Upper lobe of left lung (tissue), 6 donors: ENCODE data around the gene LOC128125822.

Source experiments
- ATAC-seq, 2 donors: fragments of 200-7000 bp; cut with Tn5 transposase; one replicate each; pipeline ENCODE4 v1.9.1; 2022; ENCODE audit warnings: mild to moderate bottlenecking in 2 of 2, moderate library complexity in 2 of 2; ENCODE audit not compliant: low FRiP score in 2 of 2
- DNase-seq, 2 donors: peaks; one replicate each; pipeline ENCODE4 v3.0.0-alpha.2; 2019 to 2020
- H3K27ac ChIP-seq, 4 donors: fragments of 200-600 bp; sonication (generic); one replicate each; pipeline ENCODE4 v1.5.1; 2016 to 2019
- H3K27me3 ChIP-seq, 4 donors: fragments of 200-600 bp; sonication (generic); one replicate each; pipeline ENCODE4 v1.5.1; 2017 to 2019
- H3K36me3 ChIP-seq, 4 donors: fragments of 200-600 bp; sonication (generic); one replicate each; pipeline ENCODE4 v1.5.1; 2016 to 2019
- H3K4me1 ChIP-seq, 4 donors: fragments of 200-600 bp; sonication (generic); one replicate each; pipeline ENCODE4 v1.5.1; 2018 to 2019
- H3K4me3 ChIP-seq, 4 donors: fragments of 200-600 bp; sonication (generic); one replicate each; pipeline ENCODE4 v1.5.1; 2017 to 2019; ENCODE audit warnings: mild to moderate bottlenecking in 2 of 4, moderate library complexity in 1 of 4
- H3K9me3 ChIP-seq, 4 donors: fragments of 200-600 bp; sonication (generic); one replicate each; pipeline ENCODE4 v1.5.1; 2018 to 2019
- EP300 ChIP-seq, 4 donors: sonication (generic); formaldehyde crosslinking; IDR thresholded peaks; one replicate each; pipeline ENCODE4 v1.5.1; 2017; ENCODE audit warnings: antibody characterized with exemption in 4 of 4, control low read depth in 2 of 4
- POLR2A ChIP-seq, 4 donors: fragments of 450-650 bp; IDR thresholded peaks; one replicate each; pipeline ENCODE4 v1.5.1; 2016 to 2017; ENCODE audit warnings: antibody characterized with exemption in 4 of 4, mild to moderate bottlenecking in 2 of 4
- POLR2AphosphoS5 ChIP-seq, 2 donors: sonication (generic); formaldehyde crosslinking; IDR thresholded peaks; one replicate each; pipeline ENCODE4 v1.5.1; 2017; ENCODE audit warnings: antibody characterized with exemption in 2 of 2
- WGBS, 2 donors: methylation state at CpG; one replicate each; pipeline ENCODE4 v1.1.5; 2017 to 2018; 5-methylcytosine and 5-hydroxymethylcytosine counted together
- TF ChIP-seq, protein P1 (sequence below), 6 experiments: fragments of 450-650 bp in 4 of 6; fragments of 200-600 bp in 2 of 6; sonication (generic) in 2 of 6; IDR thresholded peaks; one replicate each; pipeline ENCODE4 v1.5.1; 2016 to 2019; ENCODE audit warnings: antibody characterized with exemption in 6 of 6
- donor health status: DM: no; HTN: no; CAD: no; lungs with moderate emphysema.
- donor health status: DM: no; HTN: yes; CAD: no; lungs with severe emphysema.

Gene LOC128125822

DNA sequence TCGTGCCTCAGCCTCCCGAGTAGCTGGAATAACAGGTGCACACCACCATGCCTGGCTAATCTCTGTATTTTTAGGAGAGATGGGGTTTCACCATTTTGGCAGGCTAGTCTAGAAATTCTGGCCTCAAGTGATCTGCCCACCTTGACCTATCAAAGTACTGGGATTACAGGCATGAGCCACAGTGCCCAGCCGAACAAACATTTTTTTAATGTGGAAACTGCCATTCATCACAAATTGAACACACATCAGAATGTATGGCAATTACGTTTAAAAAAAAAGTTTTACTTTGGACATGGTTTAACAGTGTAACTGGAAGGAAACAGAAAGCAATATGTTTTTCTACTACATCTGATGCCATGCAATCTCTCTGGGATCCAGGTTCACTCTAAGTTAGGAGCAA is 38.3 kb upstream of the LOC128125822 start:
- no peak overlapping the region for H3K4me3 ChIP-seq
- 89 to 98% methylated on average over 4 of the region's 4 CpGs for WGBS, 2 donors
- ATAC-seq = no peak

DNA sequence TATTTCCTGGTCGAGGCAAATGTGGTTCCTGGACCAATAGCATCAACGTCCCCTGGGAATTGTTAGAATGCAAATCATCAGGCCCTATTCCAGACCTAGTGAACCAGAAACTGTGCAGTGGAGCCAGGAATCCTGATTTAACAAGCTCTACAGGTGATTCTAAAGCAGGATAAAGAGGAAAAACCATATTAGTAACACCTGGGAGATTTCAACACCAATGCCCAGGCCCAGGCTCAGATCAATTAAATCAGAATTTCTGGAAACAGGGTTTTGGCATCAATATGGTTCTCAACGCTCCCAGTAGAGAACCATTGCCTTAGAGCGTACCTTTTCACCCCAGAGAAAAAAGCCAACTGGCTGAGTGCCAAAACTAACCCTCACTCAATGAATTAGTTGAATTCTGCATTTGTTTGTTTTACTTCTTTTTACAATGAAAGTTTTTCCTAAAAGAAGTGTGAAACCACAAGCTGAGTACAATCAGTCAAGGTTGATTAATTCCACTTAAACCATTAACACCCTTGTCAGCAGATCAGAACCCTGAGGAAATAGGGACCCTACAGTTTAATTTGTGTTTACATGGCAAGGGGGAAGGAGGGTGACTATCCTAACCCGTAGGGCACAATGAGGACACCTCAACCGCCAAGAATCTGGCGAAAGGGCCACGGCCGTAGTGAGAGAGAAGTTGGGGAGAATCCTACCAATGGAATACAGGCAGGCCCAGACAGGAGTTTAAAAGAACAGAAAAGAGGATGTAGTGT is 34.9 kb upstream of the LOC128125822 start:
- ATAC-seq = no peak
- WGBS, 2 donors = 41 to 64% methylated on average over 9 of the region's 9 CpGs
- Histone ChIP-seq H3K4me3 (no peak overlapping the region), H3K4me1 (no peaks in the 10 kb centered on the region), H3K27me3 (no peaks in the 10 kb centered on the region), H3K9me3 (no peaks in the 10 kb centered on the region), H3K27ac (no peak overlapping the region), H3K36me3 (no peaks in the 10 kb centered on the region)
- TF ChIP-seq POLR2A (IDR thresholded peaks at IDR 0.05) (no peak), EP300 (IDR thresholded peaks at IDR 0.05) (no peak)
- no peak for DNase-seq

More for the DNA sequence above, 38.3 kb upstream of the LOC128125822 start:
- no peak overlapping the region for H3K27ac ChIP-seq
- no peak for DNase-seq
- H3K27me3 ChIP-seq = no peaks in the 10 kb centered on the region
- H3K9me3 ChIP-seq = no peaks in the 10 kb centered on the region
- no peaks in the 10 kb centered on the region for H3K36me3 ChIP-seq
- TF ChIP-seq POLR2A (IDR thresholded peaks at IDR 0.05) (no peak), POLR2AphosphoS5 (IDR thresholded peaks at IDR 0.05) (no peak), EP300 (IDR thresholded peaks at IDR 0.05) (no peak)
- TF ChIP-seq, protein P1, sequence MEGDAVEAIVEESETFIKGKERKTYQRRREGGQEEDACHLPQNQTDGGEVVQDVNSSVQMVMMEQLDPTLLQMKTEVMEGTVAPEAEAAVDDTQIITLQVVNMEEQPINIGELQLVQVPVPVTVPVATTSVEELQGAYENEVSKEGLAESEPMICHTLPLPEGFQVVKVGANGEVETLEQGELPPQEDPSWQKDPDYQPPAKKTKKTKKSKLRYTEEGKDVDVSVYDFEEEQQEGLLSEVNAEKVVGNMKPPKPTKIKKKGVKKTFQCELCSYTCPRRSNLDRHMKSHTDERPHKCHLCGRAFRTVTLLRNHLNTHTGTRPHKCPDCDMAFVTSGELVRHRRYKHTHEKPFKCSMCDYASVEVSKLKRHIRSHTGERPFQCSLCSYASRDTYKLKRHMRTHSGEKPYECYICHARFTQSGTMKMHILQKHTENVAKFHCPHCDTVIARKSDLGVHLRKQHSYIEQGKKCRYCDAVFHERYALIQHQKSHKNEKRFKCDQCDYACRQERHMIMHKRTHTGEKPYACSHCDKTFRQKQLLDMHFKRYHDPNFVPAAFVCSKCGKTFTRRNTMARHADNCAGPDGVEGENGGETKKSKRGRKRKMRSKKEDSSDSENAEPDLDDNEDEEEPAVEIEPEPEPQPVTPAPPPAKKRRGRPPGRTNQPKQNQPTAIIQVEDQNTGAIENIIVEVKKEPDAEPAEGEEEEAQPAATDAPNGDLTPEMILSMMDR (IDR thresholded peaks at IDR 0.05) = no peak
- peaks cover 0 to 3% (median 0%) of the 10 kb centered on the region in 4 donors for H3K4me1 ChIP-seq

DNA sequence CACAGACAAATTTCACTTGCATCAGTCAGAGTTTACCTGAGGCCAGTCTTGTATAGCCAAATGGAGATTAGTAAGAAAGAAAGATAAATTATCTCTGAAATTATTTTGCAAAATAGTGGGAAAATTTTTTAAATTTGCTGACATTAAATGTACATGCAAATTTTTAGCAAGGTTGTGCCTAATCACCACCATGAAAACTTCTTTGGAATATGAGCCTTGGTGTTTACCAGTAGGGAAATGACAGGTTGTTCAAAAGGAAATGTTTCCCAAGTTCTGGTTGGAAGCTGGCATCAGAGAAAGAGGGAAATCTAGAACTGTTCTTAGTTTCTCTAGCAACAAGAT is 34.4 kb upstream of the LOC128125822 start:
- TF ChIP-seq POLR2AphosphoS5 (IDR thresholded peaks at IDR 0.05) = no peak
- TF ChIP-seq EP300 (IDR thresholded peaks at IDR 0.05) = no peak
- TF ChIP-seq, protein P1 (IDR thresholded peaks at IDR 0.05) = no peak
- no peak for TF ChIP-seq POLR2A (IDR thresholded peaks at IDR 0.05)
- ATAC-seq = no peak
- Histone ChIP-seq H3K36me3 (no peaks in the 10 kb centered on the region), H3K9me3 (no peaks in the 10 kb centered on the region), H3K27me3 (no peaks in the 10 kb centered on the region), H3K27ac (no peak overlapping the region), H3K4me3 (no peak overlapping the region), H3K4me1 (no peaks in the 10 kb centered on the region)
- DNase-seq = no peak

DNA sequence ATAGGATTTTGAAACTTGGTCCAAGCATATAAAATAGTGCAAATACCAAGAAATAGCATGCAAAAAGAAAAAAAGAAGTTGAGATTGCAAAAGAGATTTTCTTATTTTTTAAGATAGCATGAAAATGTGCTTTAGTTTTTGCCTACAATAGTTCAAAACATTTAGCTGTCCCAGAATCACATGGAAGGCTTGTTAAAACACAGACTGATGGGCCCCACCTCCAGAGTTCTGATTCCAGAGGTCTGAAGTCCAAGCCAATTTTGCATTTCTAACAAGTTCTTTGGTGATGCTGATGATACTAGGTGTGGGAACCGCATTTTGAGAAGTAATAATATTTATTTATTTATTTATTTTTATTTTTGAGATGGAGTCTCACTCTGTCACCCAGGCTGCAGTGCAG is 33.7 kb upstream of the LOC128125822 start:
- Histone ChIP-seq H3K4me1 (no peaks in the 10 kb centered on the region), H3K27me3 (no peaks in the 10 kb centered on the region), H3K36me3 (no peaks in the 10 kb centered on the region), H3K4me3 (no peak overlapping the region), H3K27ac (no peak overlapping the region), H3K9me3 (no peaks in the 10 kb centered on the region)
- TF ChIP-seq, protein P1 (IDR thresholded peaks at IDR 0.05) = no peak
- TF ChIP-seq POLR2A (IDR thresholded peaks at IDR 0.05) (no peak), POLR2AphosphoS5 (IDR thresholded peaks at IDR 0.05) (no peak), EP300 (IDR thresholded peaks at IDR 0.05) (no peak)
- no peak for ATAC-seq
- no peak for DNase-seq
- 89 to 91% methylated on average over 1 of the region's 1 CpG for WGBS, 2 donors

DNA sequence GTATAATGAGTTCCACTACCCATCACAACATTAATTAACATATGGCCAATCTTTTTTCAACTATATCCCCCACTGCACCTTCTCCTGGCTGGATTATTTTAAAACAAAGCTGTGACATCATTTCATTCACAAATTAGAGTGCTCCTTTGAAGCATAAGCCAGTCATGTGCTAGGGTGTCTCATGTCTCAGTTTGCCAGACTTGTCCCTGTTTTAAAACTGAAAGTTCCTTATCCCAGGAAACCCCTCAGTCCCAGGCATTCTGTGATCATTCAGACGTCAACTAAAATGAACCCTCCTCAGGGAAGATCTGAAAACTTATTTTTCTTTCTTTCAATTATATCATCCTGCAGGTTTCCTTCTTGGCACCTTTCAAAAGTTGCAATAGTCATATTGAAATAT is 29.3 kb upstream of the LOC128125822 start:
- DNase-seq (no peak), ATAC-seq (no peak)
- Histone ChIP-seq H3K4me3 (no peak overlapping the region), H3K36me3 (no peaks in the 10 kb centered on the region), H3K9me3 (no peaks in the 10 kb centered on the region), H3K27ac (no peak overlapping the region), H3K4me1 (no peaks in the 10 kb centered on the region), H3K27me3 (no peaks in the 10 kb centered on the region)
- TF ChIP-seq, protein P1 (IDR thresholded peaks at IDR 0.05) = no peak
- no peak for TF ChIP-seq EP300 (IDR thresholded peaks at IDR 0.05)
- TF ChIP-seq POLR2A (IDR thresholded peaks at IDR 0.05) = no peak
- TF ChIP-seq POLR2AphosphoS5 (IDR thresholded peaks at IDR 0.05) = no peak
- WGBS, 2 donors = 57 to 69% methylated on average over 1 of the region's 1 CpG
